GM19351 (cell line): ENCODE data around the gene PRCD.
"Not testable (repeated sequence)": the region's sequence is repeated elsewhere in the genome, so short reads cannot be mapped to it uniquely, and the experiment has no call there.

Experiments used
- ATAC-seq: cut with Tn5 transposase; IDR thresholded peaks from one replicate; pipeline ENCODE4 v1.9.1; 2021; ENCODE audit warnings: mild to moderate bottlenecking, moderate library complexity; ENCODE audit not compliant: unreplicated experiment

PRCD gene

GRCh38 chr17:76551685-76552084 lies 11.8 kb downstream of the PRCD start:
- no peak for ATAC-seq

- no peak for ATAC-seq
Measured at GRCh38 chr17:76553178-76553908, 13.5 kb downstream of the PRCD start.

- ATAC-seq: no peak
Measured at GRCh38 chr17:76554131-76554530, 14.3 kb downstream of the PRCD start.

GRCh38 chr17:76556765-76557367 lies 17.0 kb downstream of the PRCD start:
- no peak for ATAC-seq

GRCh38 chr17:76557368-76558197 lies 17.7 kb downstream of the PRCD start:
- ATAC-seq: peak; percentile 82

- no peak for ATAC-seq
Measured at GRCh38 chr17:76558198-76559095, 18.6 kb downstream of the PRCD start.

- ATAC-seq: not testable (repeated sequence)
Measured at GRCh38 chr17:76559460-76559859, 19.6 kb downstream of the PRCD start.

- no peak for ATAC-seq
Measured at GRCh38 chr17:76560036-76560876, 20.4 kb downstream of the PRCD start.

GRCh38 chr17:76560877-76561221 lies 21.0 kb downstream of the PRCD start:
- no peak for ATAC-seq

GRCh38 chr17:76561332-76561731 lies 21.5 kb downstream of the PRCD start:
- no peak for ATAC-seq

GRCh38 chr17:76561799-76562268 lies 22.0 kb downstream of the PRCD start:
- ATAC-seq: no peak

- ATAC-seq: no peak
Measured at GRCh38 chr17:76562734-76563148, 22.9 kb downstream of the PRCD start.

GRCh38 chr17:76563359-76563758 lies 23.5 kb downstream of the PRCD start:
- ATAC-seq: not testable (repeated sequence)

GRCh38 chr17:76564991-76565727 lies 25.3 kb downstream of the PRCD start:
- ATAC-seq: not testable (repeated sequence)

- no peak for ATAC-seq
Measured at GRCh38 chr17:76565728-76566612, 26.1 kb downstream of the PRCD start.

- ATAC-seq: no peak
Measured at GRCh38 chr17:76566613-76566943, 26.7 kb downstream of the PRCD start.

- ATAC-seq: no peak
Measured at GRCh38 chr17:76566988-76567431, 27.2 kb downstream of the PRCD start.
